HL-60 (cell line): Measurements from ENCODE around the gene MAGEC3.

ENCODE experiments used
- DNase-seq, 2 experiments: peaks; one replicate each; pipeline ENCODE4 v3.0.0-alpha.2; 2010 to 2020; ENCODE audit warnings: low read depth in 1 of 2, low spot score in 1 of 2
- H3K27ac ChIP-seq: fragments of 250-450 bp; sonication (Bioruptor Pico); replicated peaks from 2 replicates; pipeline ENCODE4 v1.5.1; 2020; ENCODE audit warnings: mild to moderate bottlenecking, moderate library complexity
- H3K27me3 ChIP-seq: fragments of 250-450 bp; sonication (Bioruptor Pico); 2 replicates; pipeline ENCODE4 v1.5.1; 2021; ENCODE audit warnings: mild to moderate bottlenecking, moderate library complexity; ENCODE audit not compliant: insufficient read depth, poor library complexity, severe bottlenecking
- H3K4me3 ChIP-seq: replicated peaks from 2 replicates; pipeline ENCODE4 v1.5.1; 2011; ENCODE audit warnings: mild to moderate bottlenecking, control low read depth, low read length; ENCODE audit not compliant: insufficient read depth
- GABPA ChIP-seq: IDR thresholded peaks from 2 replicates; pipeline ENCODE4 v1.6.1; 2012; ENCODE audit warnings: low read depth
- POLR2AphosphoS5 ChIP-seq: IDR thresholded peaks from 2 replicates; pipeline ENCODE4 v1.6.1; 2012; ENCODE audit warnings: low read depth
- SPI1 ChIP-seq: IDR thresholded peaks from 2 replicates; pipeline ENCODE4 v1.6.1; 2012; ENCODE audit warnings: low read depth, mild to moderate bottlenecking, borderline replicate concordance
- TF ChIP-seq, protein P1 (sequence below): IDR thresholded peaks from one replicate; pipeline ENCODE4 v1.5.1; 2011; ENCODE audit warnings: low read length, control low read depth, inconsistent platforms; ENCODE audit not compliant: insufficient read depth
- TF ChIP-seq, protein P2 (sequence below): IDR thresholded peaks from 2 replicates; pipeline ENCODE4 v1.6.1; 2012; ENCODE audit warnings: low read depth; ENCODE audit not compliant: insufficient replicate concordance

Gene MAGEC3

DNA sequence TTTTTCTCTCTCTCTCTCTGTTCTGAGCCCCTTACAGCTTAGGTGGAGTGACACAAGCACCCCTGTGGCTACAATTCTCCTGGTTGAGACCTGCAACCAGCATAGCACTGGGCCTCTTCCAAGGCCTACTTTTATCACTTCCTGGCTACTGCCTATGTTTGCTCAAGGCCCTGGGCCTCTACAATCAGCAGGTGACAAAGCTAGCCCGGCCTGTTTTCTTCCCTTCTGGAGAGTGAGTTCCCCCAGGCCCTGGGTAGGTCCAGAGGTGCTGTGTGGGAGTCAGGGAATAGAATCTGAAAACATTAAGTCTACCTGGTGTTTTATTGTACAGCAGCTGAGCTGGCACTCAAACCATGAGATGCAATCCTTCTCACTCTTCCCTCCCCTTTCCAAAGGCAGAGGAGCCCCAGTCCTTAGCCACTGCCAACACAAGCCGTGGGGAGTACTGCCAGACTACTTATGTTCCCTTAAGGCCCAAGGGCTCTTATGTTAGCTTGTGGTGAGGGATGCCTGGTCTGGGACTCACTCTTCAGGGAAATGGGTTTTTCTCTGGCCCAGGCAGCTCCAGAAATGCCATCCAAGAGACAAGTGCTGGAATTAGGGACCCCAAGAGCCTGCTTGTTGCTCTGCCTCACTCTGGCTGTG, 23.8 kb upstream of the MAGEC3 start:
- no peak for DNase-seq
- no peaks in the 10 kb centered on the region for H3K27me3 ChIP-seq
- TF ChIP-seq, protein P1, sequence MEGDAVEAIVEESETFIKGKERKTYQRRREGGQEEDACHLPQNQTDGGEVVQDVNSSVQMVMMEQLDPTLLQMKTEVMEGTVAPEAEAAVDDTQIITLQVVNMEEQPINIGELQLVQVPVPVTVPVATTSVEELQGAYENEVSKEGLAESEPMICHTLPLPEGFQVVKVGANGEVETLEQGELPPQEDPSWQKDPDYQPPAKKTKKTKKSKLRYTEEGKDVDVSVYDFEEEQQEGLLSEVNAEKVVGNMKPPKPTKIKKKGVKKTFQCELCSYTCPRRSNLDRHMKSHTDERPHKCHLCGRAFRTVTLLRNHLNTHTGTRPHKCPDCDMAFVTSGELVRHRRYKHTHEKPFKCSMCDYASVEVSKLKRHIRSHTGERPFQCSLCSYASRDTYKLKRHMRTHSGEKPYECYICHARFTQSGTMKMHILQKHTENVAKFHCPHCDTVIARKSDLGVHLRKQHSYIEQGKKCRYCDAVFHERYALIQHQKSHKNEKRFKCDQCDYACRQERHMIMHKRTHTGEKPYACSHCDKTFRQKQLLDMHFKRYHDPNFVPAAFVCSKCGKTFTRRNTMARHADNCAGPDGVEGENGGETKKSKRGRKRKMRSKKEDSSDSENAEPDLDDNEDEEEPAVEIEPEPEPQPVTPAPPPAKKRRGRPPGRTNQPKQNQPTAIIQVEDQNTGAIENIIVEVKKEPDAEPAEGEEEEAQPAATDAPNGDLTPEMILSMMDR = no peak
- TF ChIP-seq, protein P2, sequence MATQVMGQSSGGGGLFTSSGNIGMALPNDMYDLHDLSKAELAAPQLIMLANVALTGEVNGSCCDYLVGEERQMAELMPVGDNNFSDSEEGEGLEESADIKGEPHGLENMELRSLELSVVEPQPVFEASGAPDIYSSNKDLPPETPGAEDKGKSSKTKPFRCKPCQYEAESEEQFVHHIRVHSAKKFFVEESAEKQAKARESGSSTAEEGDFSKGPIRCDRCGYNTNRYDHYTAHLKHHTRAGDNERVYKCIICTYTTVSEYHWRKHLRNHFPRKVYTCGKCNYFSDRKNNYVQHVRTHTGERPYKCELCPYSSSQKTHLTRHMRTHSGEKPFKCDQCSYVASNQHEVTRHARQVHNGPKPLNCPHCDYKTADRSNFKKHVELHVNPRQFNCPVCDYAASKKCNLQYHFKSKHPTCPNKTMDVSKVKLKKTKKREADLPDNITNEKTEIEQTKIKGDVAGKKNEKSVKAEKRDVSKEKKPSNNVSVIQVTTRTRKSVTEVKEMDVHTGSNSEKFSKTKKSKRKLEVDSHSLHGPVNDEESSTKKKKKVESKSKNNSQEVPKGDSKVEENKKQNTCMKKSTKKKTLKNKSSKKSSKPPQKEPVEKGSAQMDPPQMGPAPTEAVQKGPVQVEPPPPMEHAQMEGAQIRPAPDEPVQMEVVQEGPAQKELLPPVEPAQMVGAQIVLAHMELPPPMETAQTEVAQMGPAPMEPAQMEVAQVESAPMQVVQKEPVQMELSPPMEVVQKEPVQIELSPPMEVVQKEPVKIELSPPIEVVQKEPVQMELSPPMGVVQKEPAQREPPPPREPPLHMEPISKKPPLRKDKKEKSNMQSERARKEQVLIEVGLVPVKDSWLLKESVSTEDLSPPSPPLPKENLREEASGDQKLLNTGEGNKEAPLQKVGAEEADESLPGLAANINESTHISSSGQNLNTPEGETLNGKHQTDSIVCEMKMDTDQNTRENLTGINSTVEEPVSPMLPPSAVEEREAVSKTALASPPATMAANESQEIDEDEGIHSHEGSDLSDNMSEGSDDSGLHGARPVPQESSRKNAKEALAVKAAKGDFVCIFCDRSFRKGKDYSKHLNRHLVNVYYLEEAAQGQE = no peak
- no peak for TF ChIP-seq GABPA
- no peak for TF ChIP-seq POLR2AphosphoS5
- no peak for TF ChIP-seq SPI1
- H3K27ac ChIP-seq = no peak overlapping the region
- no peak overlapping the region for H3K4me3 ChIP-seq

DNA sequence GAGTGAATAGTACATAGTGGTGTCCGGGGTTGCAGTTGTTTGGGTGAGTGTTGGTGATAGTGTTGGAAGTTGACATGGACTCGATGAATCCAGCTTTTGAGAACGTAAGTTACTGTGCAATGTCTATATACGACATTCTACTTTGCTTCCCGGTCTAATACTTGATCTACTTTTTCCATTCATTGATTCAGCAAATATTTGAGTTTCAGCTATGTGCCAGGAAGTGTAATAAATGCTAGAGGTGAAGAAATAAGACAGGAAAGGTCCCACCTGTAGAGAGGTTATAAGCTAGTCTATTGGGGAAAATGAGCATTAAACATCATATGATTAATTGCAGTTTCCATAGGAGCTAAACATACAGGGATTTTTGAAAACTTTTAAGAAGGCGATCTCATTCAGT, 22.2 kb upstream of the MAGEC3 start:
- no peak overlapping the region for H3K27ac ChIP-seq
- TF ChIP-seq, protein P1 = no peak
- TF ChIP-seq POLR2AphosphoS5 (no peak), GABPA (no peak), SPI1 (no peak)
- TF ChIP-seq, protein P2 = no peak

DNA sequence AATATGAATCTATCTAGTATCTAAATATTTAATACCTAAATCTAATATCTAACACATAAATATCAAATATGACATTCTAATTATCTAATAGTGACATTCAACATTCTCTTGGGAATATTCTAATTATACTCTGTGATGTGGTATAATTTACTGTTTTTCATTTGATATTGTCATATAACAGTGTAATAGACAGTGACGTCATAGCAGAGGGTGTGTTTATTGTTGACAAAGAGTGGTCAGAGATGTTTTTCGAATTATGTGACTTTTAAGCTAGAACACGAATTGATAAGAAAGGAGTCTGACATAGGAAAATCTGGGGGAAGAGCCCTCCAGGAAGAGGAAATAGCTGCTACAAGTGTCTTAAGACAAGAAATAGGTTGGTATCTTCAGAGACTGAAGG, 5.9 kb upstream of the MAGEC3 start:
- no peak for DNase-seq
- no peak overlapping the region for H3K27ac ChIP-seq
- H3K4me3 ChIP-seq = no peak overlapping the region
- no peaks in the 10 kb centered on the region for H3K27me3 ChIP-seq
- TF ChIP-seq GABPA = no peak
- TF ChIP-seq, protein P2 = no peak
- TF ChIP-seq SPI1 = no peak
- no peak for TF ChIP-seq POLR2AphosphoS5
- TF ChIP-seq, protein P1 = no peak

More for the DNA sequence above, 22.2 kb upstream of the MAGEC3 start:
- no peak for DNase-seq
- H3K27me3 ChIP-seq = no peaks in the 10 kb centered on the region
- H3K4me3 ChIP-seq = no peak overlapping the region
